Transverse colon (tissue), 4 donors: ENCODE measurements around the gene PTPN4. TPM values are rescaled to one million over a fixed set of nuclear protein-coding genes. Genes with fewer than 3 reads are reported as not detected.

ENCODE experiments used
- DNase-seq: peaks from one replicate; pipeline ENCODE4 v3.0.0-alpha.2; 2019
- H3K27ac ChIP-seq, 4 donors: fragments of 200-600 bp; sonication (generic); 2 replicates each; pipeline ENCODE4 v1.5.1; 2016 to 2018; ENCODE audit warnings: inconsistent platforms in 4 of 4
- H3K27me3 ChIP-seq: fragments of 200-600 bp; sonication (generic); 2 replicates; pipeline ENCODE4 v1.5.1; 2017; ENCODE audit warnings: inconsistent platforms
- H3K36me3 ChIP-seq, 4 donors: fragments of 200-600 bp; sonication (generic); 2 replicates each; pipeline ENCODE4 v1.5.1; 2017 to 2019; ENCODE audit warnings: inconsistent platforms in 4 of 4
- H3K4me1 ChIP-seq, 4 donors: fragments of 200-600 bp; sonication (generic); 2 replicates each; pipeline ENCODE4 v1.5.1; 2017 to 2020; ENCODE audit warnings: inconsistent platforms in 4 of 4
- H3K4me3 ChIP-seq, 4 donors: fragments of 200-600 bp; sonication (generic); 1 replicate in 1 of 4; 2 replicates in 3 of 4; pipeline versions ENCODE4 v1.5.1 to v1.6.1; 2017 to 2019; ENCODE audit warnings: inconsistent platforms in 4 of 4
- H3K9me3 ChIP-seq, 2 donors: fragments of 200-600 bp; sonication (generic); 2 replicates each; pipeline ENCODE4 v1.5.1; 2017 to 2019; ENCODE audit warnings: inconsistent platforms in 2 of 2
- CTCF ChIP-seq, 5 experiments: fragments of 200-600 bp in 3 of 5; fragments of 450-650 bp in 2 of 5; sonication (generic) in 3 of 5; IDR thresholded peaks; 1 replicate in 2 of 5; 2 replicates in 3 of 5; pipeline ENCODE4 v1.5.1; 2016 to 2017; ENCODE audit warnings: antibody characterized with exemption in 5 of 5, inconsistent platforms in 3 of 5, mild to moderate bottlenecking in 2 of 5, moderate library complexity in 1 of 5
- EP300 ChIP-seq: sonication (generic); formaldehyde crosslinking; IDR thresholded peaks from one replicate; pipeline ENCODE4 v1.6.1; 2017; ENCODE audit warnings: antibody characterized with exemption, low read depth
- POLR2A ChIP-seq: fragments of 450-650 bp; IDR thresholded peaks from one replicate; pipeline ENCODE4 v1.6.1; 2016; ENCODE audit warnings: antibody characterized with exemption, mild to moderate bottlenecking, moderate library complexity
- POLR2AphosphoS5 ChIP-seq, 3 donors: sonication (generic); formaldehyde crosslinking; IDR thresholded peaks; one replicate each; pipeline ENCODE4 v1.6.1; 2016; ENCODE audit warnings: antibody characterized with exemption in 3 of 3
- WGBS, 2 donors: methylation state at CpG; one replicate each; pipeline ENCODE4 v1.1.5; 2018; ENCODE audit warnings: low coverage in 1 of 2; 5-methylcytosine and 5-hydroxymethylcytosine counted together
- in situ Hi-C, 4 donors: fragments of 200-750 bp; cut with MboI; loops; one replicate each; pipeline versions ENCODE4 v1.15.0 to v1.15.1; 2017; ENCODE audit warnings: low sequenced_read_pairs in 3 of 4, low pct_ligation_motif_present in 1 of 4, low pct_unique_long_range_greater_than_20kb in 1 of 4
- intact Hi-C: fragments of 100-400 bp; cut with DNase I; formaldehyde crosslinking; loops from one replicate; pipeline ENCODE4 v1.15.1; 2023; ENCODE audit warnings: low total_unique reads
- total RNA-seq, 4 donors: library from RNA; depleted of rRNA; stranded (reverse); fragments of >200 nt; gene quantifications; one replicate each; pipeline ENCODE4 v1.1.0, GENCODE V29; 2016

Gene PTPN4
- total RNA-seq, 4 donors from 2014 or later = 18.7 to 46.6 (median 25.8) TPM

- TF ChIP-seq POLR2A (no peak), POLR2AphosphoS5 (IDR thresholded peaks at IDR 0.05) (no peak), EP300 (no peak), CTCF (IDR thresholded peaks at IDR 0.05) (no peak)
- in situ Hi-C loops = no loop called here
- no peak for DNase-seq
- Histone ChIP-seq H3K9me3 (no peaks in the 10 kb centered on the region), H3K4me3 (no peak overlapping the region), H3K27ac (no peak overlapping the region), H3K27me3 (no peaks in the 10 kb centered on the region), H3K4me1 (no peaks in the 10 kb centered on the region), H3K36me3 (no peaks in the 10 kb centered on the region)
- WGBS, 2 donors = 75 to 84% methylated on average over 4 to 7 of the region's 7 CpGs
- intact Hi-C loops = no loop called here
These were observed 45.8 kb upstream of the PTPN4 start for GRCh38 chr2:119713819-119714490.

- WGBS, 2 donors = 82 to 89% methylated on average over 7 to 23 of the region's 23 CpGs
- in situ Hi-C loops = no loop called here
These were observed 44.1 kb upstream of the PTPN4 start for GRCh38 chr2:119715409-119716283.

GRCh38 chr2:119716284-119716672 is 43.4 kb upstream of the PTPN4 start:
- no peak overlapping the region for H3K27ac ChIP-seq
- in situ Hi-C loops (no loop called here), intact Hi-C loops (no loop called here)
- WGBS, 2 donors = 87% methylated on average over 6 of the region's 6 CpGs; no CpG with 5 or more reads in 1 of the 2 donors
- no peaks in the 10 kb centered on the region for H3K27me3 ChIP-seq
- no peaks in the 10 kb centered on the region for H3K36me3 ChIP-seq
- TF ChIP-seq POLR2AphosphoS5 (IDR thresholded peaks at IDR 0.05) (no peak), POLR2A (no peak), CTCF (IDR thresholded peaks at IDR 0.05) (no peak), EP300 (no peak)
- no peaks in the 10 kb centered on the region for H3K4me1 ChIP-seq
- DNase-seq = no peak
- H3K9me3 ChIP-seq = no peaks in the 10 kb centered on the region
- no peak overlapping the region for H3K4me3 ChIP-seq

More at GRCh38 chr2:119715409-119716283, 44.1 kb upstream of the PTPN4 start:
- intact Hi-C loops = no loop called here
- H3K4me1 ChIP-seq = no peaks in the 10 kb centered on the region
- no peaks in the 10 kb centered on the region for H3K9me3 ChIP-seq
- DNase-seq = no peak
- H3K36me3 ChIP-seq = no peaks in the 10 kb centered on the region
- H3K4me3 ChIP-seq = no peak overlapping the region
- TF ChIP-seq POLR2A = no peak
- TF ChIP-seq POLR2AphosphoS5 (IDR thresholded peaks at IDR 0.05) = no peak
- no peak for TF ChIP-seq CTCF (IDR thresholded peaks at IDR 0.05)
- no peak for TF ChIP-seq EP300
- no peak overlapping the region for H3K27ac ChIP-seq
- no peaks in the 10 kb centered on the region for H3K27me3 ChIP-seq

GRCh38 chr2:119718501-119719260 is 41.0 kb upstream of the PTPN4 start:
- Histone ChIP-seq H3K36me3 (no peaks in the 10 kb centered on the region), H3K27ac (no peak overlapping the region), H3K4me3 (no peak overlapping the region), H3K4me1 (no peaks in the 10 kb centered on the region), H3K9me3 (no peaks in the 10 kb centered on the region), H3K27me3 (no peaks in the 10 kb centered on the region)
- in situ Hi-C loops = no loop called here
- no peak for TF ChIP-seq POLR2AphosphoS5 (IDR thresholded peaks at IDR 0.05)
- TF ChIP-seq CTCF (IDR thresholded peaks at IDR 0.05) = no peak
- 81 to 83% methylated on average over 11 to 12 of the region's 12 CpGs for WGBS, 2 donors
- no peak for DNase-seq
- intact Hi-C loops = no loop called here
